GM10248 (cell line): ENCODE measurements around the gene FAM222A.

Experiments
- CTCF ChIA-PET: fragments of 300-600 bp; sonication (Branson Sonifier 250); formaldehyde crosslinking; extraction: SDS; loops from one replicate; lab custom pipeline; 2021; ENCODE audit warnings: antibody characterized with exemption; lab: Yijun Ruan, JAX
- POLR2A ChIA-PET: fragments of 350-650 bp; sonication (Branson Sonifier 250); formaldehyde crosslinking; extraction: SDS; loops from one replicate; lab custom pipeline; 2020; ENCODE audit warnings: antibody characterized with exemption; lab: Yijun Ruan, JAX
- DNase-seq: peaks from one replicate; pipeline ENCODE4 v3.0.0; 2012; ENCODE audit errors: extremely low spot score
- CTCF ChIP-seq: IDR thresholded peaks from 2 replicates; pipeline ENCODE4 v1.5.1; 2012; ENCODE audit warnings: mild to moderate bottlenecking, low read depth; ENCODE audit errors: extremely low read depth, missing control alignments, control extremely low read depth

The FAM222A gene

GRCh38 chr12:109723311-109723881 lies 9.8 kb downstream of the FAM222A start:
- DNase-seq: no peak
- ChIA-PET CTCF (interaction anchor here (2.5 kb wide), 1 partner anchor 52 kb away, joined by 7 read pairs; no protein-coding TSS in a partner anchor), POLR2A (no interaction called here)
- TF ChIP-seq CTCF: no peak

- TF ChIP-seq CTCF: no peak
- ChIA-PET CTCF (interaction anchor here (1.1 to 2.5 kb wide), 2 partner anchors 51 to 121 kb away, joined by 3 to 7 read pairs; no protein-coding TSS in a partner anchor), POLR2A (no interaction called here)
- DNase-seq: no peak
Measured at GRCh38 chr12:109724321-109724892, 10.8 kb downstream of the FAM222A start.

GRCh38 chr12:109725321-109726105 lies 11.9 kb downstream of the FAM222A start:
- no peak for DNase-seq
- ChIA-PET CTCF (interaction anchor here (1.0 to 1.1 kb wide), 2 partner anchors 120 to 127 kb away, joined by 3 read pairs; no protein-coding TSS in a partner anchor), POLR2A (no interaction called here)
- TF ChIP-seq CTCF: no peak

GRCh38 chr12:109726106-109726497 lies 12.5 kb downstream of the FAM222A start:
- CTCF ChIA-PET: interaction anchor here (1.0 kb wide), 1 partner anchor 128 kb away, joined by 3 read pairs; no protein-coding TSS in a partner anchor
- no peak for DNase-seq
- no peak for TF ChIP-seq CTCF
- POLR2A ChIA-PET: no interaction called here

- no peak for DNase-seq
- ChIA-PET CTCF (no interaction called here), POLR2A (no interaction called here)
- TF ChIP-seq CTCF: no peak
Measured at GRCh38 chr12:109726511-109727038, 12.9 kb downstream of the FAM222A start.

GRCh38 chr12:109727039-109727723 lies 13.6 kb downstream of the FAM222A start:
- DNase-seq: no peak
- ChIA-PET POLR2A (no interaction called here), CTCF (no interaction called here)
- no peak for TF ChIP-seq CTCF
